ENCODE results near the gene SH3TC1.

Gene SH3TC1

DNA sequence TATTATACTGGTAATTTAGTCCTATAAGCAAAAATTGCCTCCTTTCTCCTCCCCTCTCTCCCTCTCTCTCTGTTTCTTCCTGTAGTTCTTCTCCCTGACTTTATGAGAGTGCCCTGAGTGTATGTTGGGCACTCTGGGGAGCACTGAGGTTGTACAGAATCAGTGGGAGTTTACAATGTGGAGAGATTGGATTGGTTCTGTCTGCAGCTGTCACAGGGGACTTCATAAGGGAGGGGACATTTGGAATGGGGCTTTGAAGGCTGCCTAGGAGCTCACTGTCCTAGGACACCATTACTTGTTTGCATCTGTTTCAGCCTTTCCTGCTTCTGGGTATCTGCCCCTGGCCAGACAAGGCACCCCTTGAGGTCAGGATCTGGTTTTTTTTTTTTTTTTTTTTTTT is 22.9 kb downstream of the SH3TC1 start:
- DNase-seq: no peak
- peaks cover 0 to 7% (median 0%) of the 10 kb centered on the region in 3 donors for H3K36me3 ChIP-seq
- no peak for TF ChIP-seq CTCF (IDR thresholded peaks at IDR 0.05)
- H3K27me3 ChIP-seq: peaks cover 0 to 3% of the 10 kb centered on the region in 2 donors
- H3K9me3 ChIP-seq: no peaks in the 10 kb centered on the region
- H3K4me3 ChIP-seq: no peak overlapping the region
- no peaks in the 10 kb centered on the region for H3K4me1 ChIP-seq
- intact Hi-C loops (cut with DNase I; ENCODE audit: low total_unique reads): no loop called here
- H3K27ac ChIP-seq: no peak overlapping the region

DNA sequence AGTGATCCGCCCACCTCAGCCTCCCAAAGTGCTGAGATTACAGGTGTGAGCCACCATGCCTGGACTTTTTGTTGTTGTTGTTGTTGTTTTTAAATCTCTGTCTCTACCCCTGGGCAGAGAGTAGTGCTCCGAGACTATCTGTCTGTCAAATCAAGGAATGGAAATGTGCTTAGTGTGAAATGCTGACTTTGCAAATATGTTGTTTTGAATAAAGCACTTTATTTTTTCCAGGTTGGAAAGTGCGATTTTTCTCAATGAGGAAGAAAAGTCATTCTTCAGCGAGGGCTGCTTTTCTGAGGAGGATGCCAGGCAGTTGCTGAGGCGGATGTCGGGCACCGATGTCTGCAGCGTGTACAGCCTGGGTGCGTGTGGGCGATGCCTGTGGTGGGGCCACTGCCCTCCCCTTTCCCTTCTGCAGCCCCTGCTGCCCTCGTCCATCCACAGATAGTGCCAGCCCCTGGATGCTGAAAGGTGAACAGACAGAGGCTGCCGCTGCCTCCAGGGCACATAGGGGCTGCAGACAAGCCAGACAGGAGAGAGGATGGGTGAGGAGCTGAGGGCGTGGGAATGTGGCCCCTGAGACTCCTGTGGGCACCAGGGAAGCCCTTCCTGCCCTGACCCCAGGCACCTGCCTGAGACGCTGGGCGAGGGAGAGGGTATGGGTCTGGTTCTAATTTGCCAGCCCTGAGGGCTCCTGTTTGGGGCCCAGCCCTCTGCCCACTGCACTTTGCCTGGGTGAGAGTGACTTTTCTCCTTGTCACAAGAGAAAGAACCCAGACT is 23.7 kb downstream of the SH3TC1 start:
- no peaks in the 10 kb centered on the region for H3K9me3 ChIP-seq
- peaks cover 0 to 2% (median under 1%) of the 10 kb centered on the region in 4 donors for H3K4me1 ChIP-seq
- no peak overlapping the region for H3K4me3 ChIP-seq
- no peak for DNase-seq
- H3K27ac ChIP-seq: no peak overlapping the region
- peaks cover 0 to 7% (median 0%) of the 10 kb centered on the region in 3 donors for H3K36me3 ChIP-seq
- H3K27me3 ChIP-seq: no peaks in the 10 kb centered on the region
- intact Hi-C loops (cut with DNase I; ENCODE audit: low total_unique reads): no loop called here
- TF ChIP-seq CTCF (IDR thresholded peaks at IDR 0.05): no peak

DNA sequence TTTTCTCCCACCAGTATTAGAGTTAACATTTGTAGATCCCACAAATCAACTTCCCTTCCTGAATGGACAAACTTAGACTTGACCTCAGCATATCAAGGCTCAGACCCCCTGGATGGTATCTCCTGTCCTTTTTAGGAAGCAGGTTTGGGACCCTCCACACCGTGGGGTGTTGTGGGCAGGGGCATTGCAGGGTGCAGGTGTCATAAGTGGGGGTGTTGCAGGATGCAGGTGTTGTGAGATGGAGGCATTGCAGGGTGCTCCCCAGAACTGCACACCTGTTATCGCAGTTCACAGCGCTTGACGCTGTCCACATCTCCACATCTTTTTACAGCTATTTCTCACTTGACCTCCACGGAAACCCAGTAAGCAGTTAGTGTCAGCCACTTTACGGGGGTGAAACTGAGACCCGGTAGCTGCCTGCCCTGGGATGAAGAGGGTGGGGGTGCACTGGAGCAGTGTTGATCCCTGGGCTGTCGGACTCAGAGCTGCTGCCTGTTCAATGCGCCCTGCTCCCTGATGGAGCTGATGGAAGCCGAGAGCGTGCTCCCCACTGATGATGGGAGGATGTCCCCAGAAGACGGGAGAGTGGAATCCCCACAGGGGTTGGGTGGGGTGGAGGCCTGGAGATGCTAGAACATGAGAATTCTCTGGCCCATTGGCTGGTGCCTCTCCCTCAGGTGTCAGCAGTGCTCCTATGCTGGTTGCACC is 25.3 kb downstream of the SH3TC1 start:
- no peak for DNase-seq
- H3K27ac ChIP-seq: no peak overlapping the region
- H3K36me3 ChIP-seq: peaks cover 0 to 5% (median 0%) of the 10 kb centered on the region in 3 donors
- H3K27me3 ChIP-seq: no peaks in the 10 kb centered on the region
- peaks cover 0 to 14% (median 11%) of the 10 kb centered on the region in 4 donors for H3K4me1 ChIP-seq
- no peaks in the 10 kb centered on the region for H3K9me3 ChIP-seq
- H3K4me3 ChIP-seq: no peak overlapping the region
- TF ChIP-seq CTCF (IDR thresholded peaks at IDR 0.05): no peak
- intact Hi-C loops (cut with DNase I; ENCODE audit: low total_unique reads): no loop called here

- DNase-seq: no peak
- intact Hi-C loops (cut with DNase I; ENCODE audit: low total_unique reads): no loop called here
Measured at GRCh38 chr4:8224975-8225625, 26.0 kb downstream of the SH3TC1 start.

More at GRCh38 chr4:8224975-8225625, 26.0 kb downstream of the SH3TC1 start:
- peaks cover 0 to 14% (median 11%) of the 10 kb centered on the region in 4 donors for H3K4me1 ChIP-seq
- H3K27ac ChIP-seq: no peak overlapping the region
- TF ChIP-seq CTCF (IDR thresholded peaks at IDR 0.05): no peak
- no peaks in the 10 kb centered on the region for H3K36me3 ChIP-seq
- no peaks in the 10 kb centered on the region for H3K27me3 ChIP-seq
- no peak overlapping the region for H3K4me3 ChIP-seq
- H3K9me3 ChIP-seq: no peaks in the 10 kb centered on the region

Data from tibial artery (tissue), 4 donors.